ENCODE results near the gene RPL39L.

The RPL39L gene

GRCh38 chr3:187093320-187093719 lies 46.0 kb downstream of the RPL39L start:
- DNase-seq (ENCODE audit: low read depth in 3 of 3), result no peak

- no peak for DNase-seq (ENCODE audit: low read depth in 3 of 3)
These were observed 50.6 kb downstream of the RPL39L start for GRCh38 chr3:187088701-187089100.

GRCh38 chr3:187086831-187087230 lies 52.5 kb downstream of the RPL39L start:
- no peak for DNase-seq (ENCODE audit: low read depth in 3 of 3)

DNA sequence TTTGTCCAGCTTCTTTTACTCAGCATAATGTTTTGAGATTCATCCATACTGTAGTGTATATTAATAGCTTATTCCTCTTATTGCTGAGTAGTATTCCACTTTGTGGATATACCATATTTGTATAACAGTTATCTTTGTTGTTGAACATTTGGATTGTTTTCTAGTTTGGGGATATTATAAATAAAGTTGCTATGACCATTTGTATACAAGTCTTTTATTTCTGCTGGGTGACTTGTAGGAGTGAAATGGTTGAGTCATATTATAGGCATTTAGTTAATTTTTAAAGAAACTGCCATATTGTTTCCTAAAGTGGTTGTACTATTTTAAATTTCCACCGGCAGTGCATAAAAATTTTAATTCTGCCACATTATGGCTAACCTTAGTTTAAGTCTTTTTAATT lies 53.4 kb downstream of the RPL39L start:
- no peak for DNase-seq (ENCODE audit: low read depth in 3 of 3)

DNA sequence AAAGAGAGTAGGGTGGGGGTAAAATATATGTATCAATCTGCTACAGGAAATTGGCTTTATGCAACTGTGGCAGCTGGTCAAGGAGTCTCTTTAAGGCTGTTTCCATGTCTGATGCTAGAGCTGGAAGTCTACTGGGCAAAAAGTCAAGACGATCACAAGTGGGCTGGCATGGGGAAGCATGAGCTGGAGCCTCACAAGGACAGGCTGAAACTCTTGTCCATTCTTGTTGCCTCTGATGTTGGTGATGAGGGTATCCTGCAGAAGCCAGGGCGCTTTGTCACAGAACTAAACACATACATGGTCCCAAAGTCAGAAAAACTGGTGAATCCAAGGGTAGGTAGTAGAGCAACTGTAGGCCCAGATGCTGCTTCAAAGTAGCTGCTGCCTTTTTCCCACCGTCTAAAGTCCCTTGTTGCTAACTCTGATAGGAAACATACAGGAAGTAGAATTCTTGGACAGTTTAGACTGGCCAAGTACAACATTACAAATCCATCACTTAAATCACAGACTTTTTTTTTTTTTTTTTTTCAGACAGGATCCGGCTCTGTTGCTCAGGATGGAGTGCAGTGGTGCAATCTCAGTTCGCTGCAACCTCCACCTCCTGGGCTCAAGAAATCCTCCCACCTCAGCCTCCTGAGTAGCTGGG lies 54.2 kb downstream of the RPL39L start:
- DNase-seq (ENCODE audit: low read depth in 3 of 3), result no peak

DNA sequence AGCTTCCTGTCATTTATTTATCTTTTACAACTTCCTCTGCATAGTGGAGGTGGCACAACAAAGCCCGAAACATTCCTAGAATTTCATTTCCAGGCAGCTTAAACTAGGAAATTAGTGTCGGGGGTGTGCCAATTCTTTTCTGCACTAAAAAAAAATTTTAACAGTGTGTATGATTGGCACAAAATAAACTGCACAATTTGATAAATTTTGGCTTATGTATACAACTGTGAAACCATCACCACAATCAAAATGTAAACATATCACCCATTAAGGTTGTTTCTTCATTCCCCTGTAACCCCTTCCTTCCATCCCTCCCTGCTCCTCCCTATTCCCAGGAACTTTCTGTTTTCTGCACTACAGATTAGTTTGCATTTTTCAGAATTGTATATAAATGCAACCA lies 54.7 kb downstream of the RPL39L start:
- DNase-seq (ENCODE audit: low read depth in 3 of 3), result no peak

- no peak for DNase-seq (ENCODE audit: low read depth in 3 of 3)
These were observed 55.2 kb downstream of the RPL39L start for GRCh38 chr3:187084126-187084525.

DNA sequence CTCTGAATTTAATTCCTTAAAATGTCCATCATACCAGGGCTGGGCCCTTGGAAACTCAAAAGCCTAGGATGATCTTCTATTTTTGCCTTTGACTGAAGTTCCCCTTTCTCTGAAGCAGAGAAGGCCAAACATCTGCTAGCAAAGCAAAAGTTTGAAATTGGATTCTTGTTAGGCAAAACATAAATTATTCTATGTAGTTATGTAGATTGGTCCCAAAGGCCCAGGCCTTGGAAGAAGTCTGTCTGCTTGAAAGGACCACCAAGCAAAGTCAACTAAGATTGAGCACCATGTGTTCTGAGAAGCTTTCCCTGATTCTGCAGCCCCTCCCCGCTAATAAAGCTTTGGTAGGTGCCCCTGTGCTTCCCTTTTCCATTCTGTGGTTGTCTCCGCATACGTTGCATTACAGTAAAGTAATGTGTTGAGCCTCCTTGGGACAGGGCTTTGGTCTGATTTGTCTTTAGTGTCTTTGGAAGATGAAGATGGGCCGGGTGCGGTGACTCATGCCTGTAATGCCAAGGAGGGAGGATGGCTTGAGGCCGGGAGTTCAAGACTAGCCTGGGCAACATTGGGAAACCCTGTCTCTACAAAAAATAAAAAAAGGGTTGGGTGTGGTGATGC lies 56.4 kb downstream of the RPL39L start:
- no peak for DNase-seq (ENCODE audit: low read depth in 3 of 3)

DNA sequence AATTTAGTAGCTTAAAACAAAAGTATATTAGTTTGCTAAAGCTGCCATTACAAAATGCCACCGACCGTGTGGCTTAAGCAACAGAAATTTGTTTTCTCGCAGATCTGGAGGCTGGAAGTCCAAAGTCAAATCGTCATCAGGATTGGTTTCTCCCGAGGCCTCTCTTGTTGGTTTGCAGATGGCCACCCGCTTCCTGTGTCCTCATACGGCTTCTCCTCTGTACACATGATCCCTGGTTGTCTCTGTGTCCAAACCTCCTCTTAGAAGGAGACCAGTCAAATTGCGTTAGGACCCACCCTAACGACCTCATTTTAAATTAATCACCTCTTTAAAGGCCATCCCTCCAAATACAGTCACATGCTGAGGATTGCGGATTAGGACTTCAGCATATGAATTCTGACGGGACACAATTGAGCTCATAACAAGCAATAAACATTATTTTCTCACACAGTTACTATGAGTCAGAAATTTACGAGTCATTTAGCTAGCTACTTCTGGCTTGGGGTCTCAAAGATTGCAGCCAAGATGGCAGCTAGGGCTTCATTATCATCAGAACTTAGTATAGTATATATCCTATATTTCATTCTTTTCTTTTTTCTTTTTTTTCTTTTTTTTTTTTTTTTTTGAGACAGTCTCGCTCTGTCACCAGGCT lies 58.4 kb downstream of the RPL39L start:
- DNase-seq (ENCODE audit: low read depth in 3 of 3), result no peak

DNA sequence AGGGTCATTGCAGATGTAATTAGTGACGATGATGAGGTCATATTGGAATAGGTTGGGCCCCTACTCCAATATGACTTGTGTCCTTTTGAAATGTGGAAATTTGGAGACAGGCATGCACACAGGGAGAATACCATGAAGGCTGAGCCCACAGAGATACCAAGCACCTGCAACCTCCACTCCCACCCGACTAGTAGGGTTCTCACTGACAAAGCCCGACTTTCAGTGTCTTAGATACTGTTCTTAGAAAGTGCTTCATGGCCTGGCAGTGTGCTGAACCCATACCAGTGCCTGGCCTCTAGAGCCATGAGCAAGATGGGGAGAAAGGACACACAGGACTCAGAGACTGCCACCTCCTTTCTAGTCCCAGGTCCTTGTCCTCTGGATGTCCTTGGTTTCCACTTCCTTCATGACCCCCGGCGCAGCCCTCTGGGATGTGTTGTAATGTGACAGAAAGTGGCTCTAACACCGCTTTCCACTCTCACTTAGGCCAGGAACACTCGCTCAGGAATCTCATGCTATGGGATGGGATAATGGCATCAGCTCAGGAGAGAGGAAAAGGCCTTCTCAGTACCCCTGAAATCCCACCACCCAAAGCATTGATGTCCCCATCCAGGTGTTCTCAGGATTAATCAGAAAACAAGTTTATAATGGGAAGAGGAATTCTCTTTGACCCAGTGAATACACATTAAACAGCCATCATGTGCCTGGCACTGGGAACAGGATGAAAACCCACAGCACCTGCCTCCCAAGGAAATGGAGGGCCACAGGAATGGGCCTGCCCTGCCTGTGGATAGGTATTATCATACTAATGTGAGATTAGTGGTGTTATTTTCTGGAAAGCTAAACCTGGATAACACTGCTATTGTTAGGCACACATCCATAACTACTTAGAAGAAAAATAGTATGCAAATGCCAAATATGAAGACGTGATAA lies 59.9 kb downstream of the RPL39L start:
- DNase-seq (ENCODE audit: low read depth in 3 of 3), result no peak

DNA sequence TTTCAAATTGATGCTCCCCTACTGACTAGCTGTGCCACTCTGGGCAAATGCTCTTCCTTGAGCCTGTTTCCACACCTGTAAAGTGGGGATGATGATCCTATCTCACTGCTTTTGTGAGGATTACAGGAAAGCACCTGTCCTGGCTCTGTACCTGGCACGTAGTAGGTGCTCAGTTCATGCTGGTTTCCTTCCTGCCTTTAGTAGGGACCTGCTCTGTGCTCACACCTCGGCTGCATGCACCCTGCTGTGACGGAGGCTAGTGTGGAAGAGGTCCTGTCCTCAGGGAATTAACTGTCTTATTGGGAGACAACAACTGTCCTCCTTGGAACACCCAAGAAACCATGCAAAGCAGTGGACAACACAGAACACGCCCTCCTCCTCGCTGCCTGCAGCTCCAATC lies 61.8 kb downstream of the RPL39L start:
- DNase-seq (ENCODE audit: low read depth in 3 of 3), result no peak

- no peak for DNase-seq (ENCODE audit: low read depth in 3 of 3)
These were observed 62.2 kb downstream of the RPL39L start for GRCh38 chr3:187077085-187077484.

DNA sequence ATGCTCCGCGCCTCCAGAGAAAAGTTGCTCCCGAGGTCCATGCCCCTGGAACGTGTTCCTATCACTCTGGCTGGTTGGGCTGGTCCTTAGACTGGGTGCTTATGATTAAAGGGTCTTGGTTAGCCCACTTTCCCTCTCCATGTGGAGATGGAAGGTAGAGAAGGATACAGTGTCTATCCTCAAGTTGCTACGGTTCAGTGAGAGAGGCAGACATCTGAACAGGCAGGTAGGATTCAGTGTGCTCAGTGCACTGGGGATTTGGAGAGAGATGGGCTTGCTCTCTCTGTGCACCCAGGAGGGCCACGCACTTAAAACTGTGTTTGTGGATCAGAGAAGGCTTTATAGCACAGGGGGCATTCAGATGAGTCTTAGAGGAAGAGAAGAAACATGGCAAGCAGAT lies 63.0 kb downstream of the RPL39L start:
- no peak for DNase-seq (ENCODE audit: low read depth in 3 of 3)

DNA sequence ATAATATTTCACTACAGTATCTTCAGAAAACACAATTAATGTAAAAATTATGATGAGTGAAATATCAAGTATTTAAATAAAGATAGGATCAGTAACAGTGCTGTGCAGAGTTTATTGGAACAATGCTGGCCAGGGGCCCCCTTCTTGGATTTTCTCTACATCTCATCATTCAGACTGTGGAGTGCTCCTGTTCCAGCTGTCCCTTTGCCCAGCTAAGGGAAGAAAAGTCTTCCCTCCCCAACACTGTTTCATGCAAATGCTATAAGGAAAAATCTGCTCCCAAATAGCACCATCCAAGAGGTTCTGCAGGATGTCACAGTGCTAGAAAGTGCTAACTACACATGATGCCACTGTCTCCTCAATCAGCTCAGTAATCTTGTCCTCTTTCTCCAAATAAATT lies 64.5 kb downstream of the RPL39L start:
- no peak for DNase-seq (ENCODE audit: low read depth in 3 of 3)

DNA sequence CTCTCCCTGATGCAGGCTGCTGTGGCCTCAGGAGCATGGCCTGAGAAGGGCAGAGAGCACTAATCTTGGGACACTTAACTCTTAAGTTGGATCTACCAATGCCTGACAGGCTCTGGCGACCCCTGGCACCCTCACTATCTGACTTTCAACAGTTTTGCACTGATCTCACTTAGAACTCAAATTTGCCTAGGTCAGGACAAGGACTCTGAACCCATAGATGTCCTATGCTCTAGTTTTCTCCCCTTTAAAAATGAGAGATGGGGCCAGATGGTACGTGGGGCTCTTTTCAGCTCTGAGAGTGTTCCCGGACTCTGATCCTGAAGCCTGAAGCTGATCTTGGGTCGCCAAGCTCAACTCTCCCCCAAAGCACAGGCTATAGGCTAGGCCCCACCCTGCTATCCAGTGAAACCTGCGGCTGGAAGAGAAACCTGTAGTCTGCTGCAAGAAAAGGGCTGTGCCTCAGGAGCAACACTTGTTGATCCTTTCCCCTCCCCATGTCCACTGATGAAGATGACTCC lies 65.7 kb downstream of the RPL39L start:
- DNase-seq (ENCODE audit: low read depth in 3 of 3), result no peak

GRCh38 chr3:187072511-187072910 lies 66.8 kb downstream of the RPL39L start:
- no peak for DNase-seq (ENCODE audit: low read depth in 3 of 3)

GRCh38 chr3:187072102-187072501 lies 67.2 kb downstream of the RPL39L start:
- no peak for DNase-seq (ENCODE audit: low read depth in 3 of 3)

Measured in stimulated activated CD4-positive, alpha-beta T cell treated with anti-CD3 and anti-CD28 coated beads, TNF-alpha, amount 100 ng/mL, for 24 hours (primary cell).